Panc1 (cell line): Measurements from ENCODE around the gene P2RX3. TPM values are rescaled to one million over a fixed set of nuclear protein-coding genes. Genes with fewer than 3 reads are reported as not detected.

Experiments used
- ATAC-seq: fragments of 200-7000 bp; cut with Tn5 transposase; 2 replicates; pipeline ENCODE4 v1.9.1; 2020; ENCODE audit warnings: mild to moderate bottlenecking, moderate library complexity
- BruUV-seq: library from RNA; stranded (reverse); fragments of 400-500 nt; replicated peaks from 2 replicates; lab custom pipeline; 2021; lab: Mats Ljungman, UMichigan
- CTCF ChIA-PET: fragments of 300-600 bp; sonication (Branson Sonifier 250); formaldehyde crosslinking; loops from one replicate; lab custom pipeline; 2022; ENCODE audit warnings: antibody characterized with exemption; lab: Charles Lee
- POLR2A ChIA-PET: fragments of 300-600 bp; sonication (Branson Sonifier 250); formaldehyde crosslinking; loops from one replicate; lab custom pipeline; 2022; ENCODE audit warnings: antibody characterized with exemption; lab: Charles Lee
- DNase-seq: peaks from one replicate; pipeline ENCODE4 v3.0.0-alpha.2; 2010; ENCODE audit warnings: low read depth, low spot score
- H3K27ac ChIP-seq: 2 replicates; pipeline ENCODE4 v1.5.1; 2011; ENCODE audit warnings: mild to moderate bottlenecking, low read length, inconsistent platforms
- H3K27me3 ChIP-seq: fragments of 200-500 bp; sonication (Bioruptor generic); 2 replicates; pipeline ENCODE4 v1.6.0; 2014; ENCODE audit warnings: low read length, inconsistent platforms; ENCODE audit not compliant: control insufficient read depth, insufficient read depth
- H3K36me3 ChIP-seq: fragments of 200-500 bp; sonication (Bioruptor generic); 2 replicates; pipeline ENCODE4 v1.5.1; 2014; ENCODE audit warnings: inconsistent platforms, mild to moderate bottlenecking, low read length, moderate library complexity; ENCODE audit not compliant: control insufficient read depth, insufficient read depth
- H3K4me1 ChIP-seq: 2 replicates; pipeline ENCODE4 v1.5.1; 2011; ENCODE audit warnings: inconsistent platforms, mild to moderate bottlenecking, low read length, moderate library complexity; ENCODE audit not compliant: control insufficient read depth, insufficient read depth
- H3K4me3 ChIP-seq, 2 experiments: 2 replicates each; pipeline ENCODE4 v1.5.1; 2011 to 2012; ENCODE audit warnings: low read depth in 2 of 2, low read length in 2 of 2, mild to moderate bottlenecking in 2 of 2, inconsistent platforms in 1 of 2, moderate library complexity in 1 of 2
- H3K9me3 ChIP-seq: fragments of 200-500 bp; sonication (Bioruptor generic); 2 replicates; pipeline ENCODE4 v1.5.1; 2014; ENCODE audit warnings: low read depth, mild to moderate bottlenecking, inconsistent platforms, low read length, moderate library complexity; ENCODE audit not compliant: control insufficient read depth, insufficient read depth
- CTCF ChIP-seq: fragments of 450-650 bp; IDR thresholded peaks from 2 replicates; pipeline ENCODE4 v1.5.1; 2017; ENCODE audit warnings: mild to moderate bottlenecking
- POLR2AphosphoS5 ChIP-seq: IDR thresholded peaks from 2 replicates; pipeline ENCODE4 v1.6.1; 2012; ENCODE audit warnings: mild to moderate bottlenecking, low read depth, low read length, moderate library complexity
- REST ChIP-seq, 2 experiments: IDR thresholded peaks; 2 replicates each; pipeline ENCODE4 v1.6.1; 2011 to 2012; ENCODE audit warnings: low read depth in 2 of 2, control low read depth in 1 of 2, low read length in 1 of 2, mild to moderate bottlenecking in 1 of 2, moderate library complexity in 1 of 2; ENCODE audit not compliant: insufficient read depth in 1 of 2
- SIN3A ChIP-seq: IDR thresholded peaks from 2 replicates; pipeline ENCODE4 v1.6.1; 2012; ENCODE audit warnings: low read depth, mild to moderate bottlenecking, low read length, moderate library complexity, borderline replicate concordance; ENCODE audit not compliant: insufficient read depth
- TCF7L2 ChIP-seq: IDR thresholded peaks from 2 replicates; pipeline ENCODE4 v1.6.1; 2011; ENCODE audit warnings: mild to moderate bottlenecking, low read depth, low read length, inconsistent platforms
- in situ Hi-C: cut with HindIII; loops from 2 replicates; pipeline ENCODE4 v1.10.0; 2016; ENCODE audit warnings: low sequenced_read_pairs, low pct_unique_long_range_greater_than_20kb
- intact Hi-C: fragments of 100-400 bp; cut with micrococcal nuclease; formaldehyde crosslinking; loops from one replicate; pipeline ENCODE4 v1.10.0; 2022; ENCODE audit not compliant: unreplicated experiment
- total RNA-seq: library from RNA; stranded (reverse); gene quantifications from one replicate; pipeline ENCODE4 v1.2.1, GENCODE V29; 2021; ENCODE audit not compliant: unreplicated experiment

The P2RX3 gene
- total RNA-seq, 1 experiment from 2014 or later = not detected

- in situ Hi-C loops (no loop called here), intact Hi-C loops (loop anchor here (5.0 to 10.0 kb wide), 4 partner anchors 109 to 294 kb away; partner anchors contain the start of gene UBE2L6)
- H3K36me3 ChIP-seq = no peaks in the 10 kb centered on the region
- no peaks in the 10 kb centered on the region for H3K4me1 ChIP-seq
- no peak for ATAC-seq
- H3K9me3 ChIP-seq = 0 out of 2 replicates have a peak, but pooled peaks cover 3% of the 10 kb centered on the region
- POLR2A ChIA-PET = no interaction called here
- TF ChIP-seq CTCF (no peak), TCF7L2 (no peak), SIN3A (no peak), REST (IDR thresholded peaks at IDR 0.05; ENCODE audit: insufficient read depth in 1 of 2, low read depth in 2 of 2, low read length in 1 of 2) (no peak), POLR2AphosphoS5 (no peak)
- H3K27ac ChIP-seq = no peak overlapping the region
- no TSS peak for BruUV-seq
- no peak for DNase-seq
- H3K4me3 ChIP-seq = no peak overlapping the region
- H3K27me3 ChIP-seq = no peaks in the 10 kb centered on the region
- CTCF ChIA-PET = no interaction called here
Observed at GRCh38 chr11:57348052-57348451, 9.9 kb downstream of the P2RX3 start.

GRCh38 chr11:57348636-57349313, 10.6 kb downstream of the P2RX3 start:
- Histone ChIP-seq H3K4me1 (no peaks in the 10 kb centered on the region), H3K27ac (no peak overlapping the region), H3K36me3 (no peaks in the 10 kb centered on the region), H3K27me3 (no peaks in the 10 kb centered on the region), H3K9me3 (0 out of 2 replicates have a peak, but pooled peaks cover 3% of the 10 kb centered on the region), H3K4me3 (no peak overlapping the region)
- no peak for ATAC-seq
- intact Hi-C loops (loop anchor here (5.0 to 10.0 kb wide), 4 partner anchors 109 to 294 kb away; partner anchors contain the start of gene UBE2L6), in situ Hi-C loops (no loop called here)
- TF ChIP-seq SIN3A (no peak), POLR2AphosphoS5 (no peak), CTCF (no peak)
- ChIA-PET POLR2A (no interaction called here), CTCF (interaction anchor here (0.7 kb wide), 1 partner anchor 149 kb away, joined by 5 read pairs; no protein-coding TSS in a partner anchor)
- DNase-seq = no peak
- no TSS peak for BruUV-seq
